ENCODE results near the gene NRGN.
"Not testable (repeated sequence)": the region's sequence is repeated elsewhere in the genome, so short reads cannot be mapped to it uniquely, and the experiment has no call there.

Gene NRGN

DNA sequence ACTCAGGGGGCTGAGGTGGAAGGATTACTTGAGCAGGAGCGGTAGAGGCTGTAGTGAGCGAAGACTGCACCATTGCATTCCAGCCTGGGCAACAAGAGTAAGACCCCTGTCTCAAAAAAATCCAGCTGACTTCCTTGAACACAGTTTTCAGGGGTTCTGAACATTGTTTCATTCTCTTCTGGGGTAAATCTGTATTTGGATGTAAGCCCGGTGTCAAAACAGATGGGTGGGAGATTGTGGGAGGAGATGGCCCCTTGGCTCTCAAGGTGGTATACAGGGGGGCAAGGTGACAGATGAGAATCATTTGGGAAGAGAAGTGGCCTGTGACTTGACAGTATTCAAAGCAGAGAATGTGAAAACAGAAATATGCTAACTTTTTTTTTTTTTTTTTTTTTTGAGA is 17.6 kb downstream of the NRGN start:
- DNase-seq (ENCODE audit: low read depth, low spot score): no peak

DNA sequence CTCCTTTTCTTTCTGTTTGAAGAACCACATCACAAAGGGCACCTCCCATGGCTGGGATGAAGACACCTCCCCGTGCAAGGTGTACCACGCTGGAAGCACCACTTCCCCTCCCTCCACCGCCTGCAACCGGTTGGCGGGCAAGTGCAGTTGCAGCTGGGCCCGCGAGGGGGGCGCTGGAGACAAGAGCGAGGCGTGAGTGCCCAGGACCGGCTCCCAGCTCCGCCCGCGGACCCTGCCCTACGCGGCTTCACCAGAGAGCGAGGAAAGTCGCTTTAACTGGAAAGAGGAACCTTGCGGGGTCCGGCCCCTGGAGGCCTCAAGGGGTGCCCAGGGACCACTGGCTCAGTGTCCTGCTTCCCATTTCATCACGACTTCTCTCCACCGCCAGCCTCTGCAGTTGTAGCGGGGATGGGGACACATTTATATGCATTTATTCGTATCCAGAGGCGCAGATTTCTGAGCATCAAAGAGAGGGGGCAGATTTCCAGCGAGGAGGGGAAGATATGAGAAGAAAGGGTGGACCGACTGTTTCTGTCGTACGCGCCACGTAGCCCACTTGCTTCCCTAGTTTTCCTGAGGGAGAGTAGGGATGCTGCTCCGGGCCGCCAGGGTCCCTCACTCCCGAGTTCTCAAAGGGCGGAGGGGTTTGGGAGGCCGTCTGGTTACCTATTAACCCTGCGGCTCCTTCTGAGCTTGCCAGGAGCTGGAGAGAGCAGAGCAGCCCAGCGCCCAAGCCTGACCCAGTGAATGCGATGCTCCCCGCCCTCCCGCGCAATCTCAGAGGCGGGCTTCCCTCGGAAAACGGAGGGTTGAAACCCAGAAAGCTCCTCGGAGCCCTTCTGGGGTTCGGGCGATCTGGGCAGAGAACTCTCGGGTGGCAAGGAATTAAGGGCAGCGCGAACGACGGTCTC is 18.9 kb downstream of the NRGN start:
- DNase-seq (ENCODE audit: low read depth, low spot score): no peak

DNA sequence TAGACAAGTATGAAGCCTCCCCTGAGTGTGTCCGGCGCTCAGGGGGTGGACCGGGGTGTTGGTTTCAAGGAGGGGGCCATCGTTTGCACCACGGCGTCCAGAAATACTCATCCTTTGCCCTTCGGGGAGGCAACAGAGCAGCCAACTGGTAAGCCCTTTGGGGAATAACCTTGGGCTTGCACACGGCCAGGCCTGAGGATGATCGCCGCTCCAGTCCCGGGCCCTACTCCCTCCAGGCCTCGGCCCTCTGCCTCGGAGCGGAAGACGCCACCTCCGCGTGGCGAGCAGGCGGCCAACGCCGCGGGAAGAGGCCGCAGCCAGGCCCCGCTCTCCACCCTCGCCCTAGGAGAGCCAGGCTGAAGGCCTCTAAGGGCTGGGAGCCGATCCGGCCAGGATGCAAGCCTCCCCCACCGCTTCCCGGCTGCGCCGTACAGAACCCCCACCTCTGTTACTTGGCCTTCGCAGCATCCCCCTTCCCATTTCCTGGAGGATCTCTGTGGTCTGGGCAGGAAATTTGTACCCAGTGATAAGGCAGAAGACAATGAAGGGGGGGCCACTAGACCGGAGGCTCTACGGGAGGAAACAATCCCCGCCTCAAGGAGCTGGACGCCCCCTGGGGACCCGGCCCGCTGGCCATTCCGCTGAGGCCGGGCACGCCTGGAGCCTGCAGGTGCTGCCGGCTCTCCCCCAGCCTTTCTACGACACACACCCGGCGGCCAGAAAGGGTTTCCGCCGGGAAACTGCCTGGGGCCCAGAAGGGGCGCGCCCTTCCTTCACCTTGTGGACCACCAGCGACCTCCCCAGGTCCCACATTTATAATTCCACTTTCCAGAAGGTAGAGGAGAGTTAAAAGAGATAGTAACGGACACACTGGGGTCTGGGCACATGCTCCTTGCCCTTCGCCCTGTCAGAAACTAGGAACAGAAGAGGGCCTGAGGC is 19.8 kb downstream of the NRGN start:
- no peak for DNase-seq (ENCODE audit: low read depth, low spot score)

DNA sequence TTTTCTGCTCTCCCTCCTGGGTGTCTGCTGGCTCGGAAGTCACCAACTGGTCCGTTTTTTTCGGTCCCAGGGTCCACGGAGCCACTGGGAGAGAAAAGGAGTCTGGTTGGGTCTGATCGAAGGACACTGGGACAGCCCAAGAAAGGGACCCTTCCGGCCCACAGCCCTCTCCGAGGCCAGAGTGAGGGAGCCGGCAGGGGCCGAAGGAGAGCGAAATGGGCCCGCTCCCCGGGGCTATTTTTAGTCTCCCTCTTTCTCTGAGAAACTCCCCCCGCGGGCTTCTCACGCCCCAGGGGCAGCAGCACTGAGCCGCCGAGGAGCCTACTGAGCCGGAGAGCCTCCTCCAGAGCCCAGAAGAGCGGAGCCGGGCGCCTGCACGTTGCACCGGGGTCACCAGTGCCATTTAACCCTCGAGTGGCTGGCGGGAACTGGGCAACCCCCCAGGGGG is 20.5 kb downstream of the NRGN start:
- DNase-seq (ENCODE audit: low read depth, low spot score): no peak

DNA sequence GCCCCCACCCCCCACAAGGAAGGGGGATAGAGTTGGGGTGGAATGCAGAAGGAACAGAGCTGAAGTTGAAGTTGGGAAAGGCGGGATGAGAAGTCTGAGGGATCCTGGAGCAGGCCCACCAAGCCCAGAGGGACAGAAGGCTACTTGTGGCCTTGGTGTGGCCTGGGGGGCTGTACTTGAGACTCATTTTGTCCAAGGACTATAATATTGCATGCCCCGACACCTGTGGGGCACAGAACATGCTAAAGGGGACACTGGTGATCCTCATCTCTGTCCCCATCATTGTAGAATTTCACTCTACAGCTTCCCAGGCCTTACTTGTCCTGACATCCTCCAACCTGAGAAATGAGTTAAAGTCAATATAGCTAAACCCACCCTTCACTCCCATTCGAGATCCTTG is 21.1 kb downstream of the NRGN start:
- no peak for DNase-seq (ENCODE audit: low read depth, low spot score)

DNA sequence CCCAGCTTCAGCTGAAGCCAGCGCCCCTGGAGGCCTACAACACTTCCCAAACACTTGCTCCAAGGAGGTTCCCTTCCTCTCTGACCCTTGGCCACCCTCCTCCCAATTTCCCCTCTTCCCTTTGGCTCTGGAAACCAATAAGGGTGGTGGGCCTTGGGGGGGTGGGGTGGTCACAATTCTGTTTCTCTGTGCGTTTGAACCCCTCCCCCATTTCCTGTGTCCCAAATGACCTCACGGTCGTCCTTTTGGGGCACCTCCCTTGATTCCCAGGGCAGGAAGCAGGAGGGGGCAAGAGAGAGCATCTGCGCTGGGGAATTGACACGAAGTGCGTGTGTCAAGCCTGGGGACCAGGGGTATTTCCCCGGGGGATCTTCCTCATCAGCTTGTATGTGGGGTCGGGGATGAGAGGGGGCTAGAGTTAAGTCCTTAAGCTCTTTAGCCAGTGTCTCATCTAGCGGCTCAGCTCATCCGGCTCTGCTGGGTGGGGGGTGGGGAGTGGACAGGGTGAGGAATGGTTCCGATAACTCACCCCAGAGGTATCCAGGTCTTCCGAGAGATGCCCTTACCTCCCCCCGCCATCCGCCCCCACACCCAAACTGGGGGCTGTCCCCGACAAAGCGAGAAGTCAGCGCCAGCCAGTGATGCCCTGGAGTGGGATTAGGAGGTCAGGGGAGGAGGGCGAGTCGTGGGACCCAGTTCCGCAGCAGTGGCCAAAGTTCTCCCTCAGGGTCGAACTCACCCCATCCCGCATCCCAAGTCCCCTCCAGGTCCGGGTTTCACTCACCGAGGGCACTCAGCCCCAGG is 21.8 kb downstream of the NRGN start:
- no peak for DNase-seq (ENCODE audit: low read depth, low spot score)

DNA sequence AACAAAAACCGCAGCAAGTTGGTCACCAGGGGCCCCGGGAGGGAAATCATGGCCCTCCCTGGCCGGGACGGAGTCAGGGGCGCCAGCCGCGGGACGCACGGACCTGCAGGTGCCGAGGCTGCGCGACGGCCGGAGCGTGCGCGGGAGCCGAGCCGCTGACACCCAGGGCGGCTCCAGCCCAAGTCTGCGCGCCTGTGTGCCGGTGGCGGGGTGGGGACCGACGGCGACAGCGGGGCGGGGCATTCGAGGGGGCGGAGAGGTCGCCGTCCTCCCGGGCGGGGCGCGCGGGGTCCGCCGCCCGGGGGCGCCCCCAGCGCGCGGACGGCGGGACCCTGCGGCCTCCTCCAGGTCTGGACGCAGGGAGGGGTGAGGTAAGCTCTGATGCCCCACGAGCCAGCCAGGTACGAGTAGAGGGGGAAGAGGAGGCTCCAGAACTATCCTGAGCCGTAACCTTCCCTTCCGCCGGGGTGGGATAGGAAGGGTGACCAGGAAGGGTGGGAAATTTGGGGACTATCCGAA is 22.4 kb downstream of the NRGN start, which contains the start of gene ESAM:
Gene ESAM (minus strand): TSS at position 186 of the 519 bp plus-strand sequence. CDS start 136 bp downstream, at position 50.
- no peak for DNase-seq (ENCODE audit: low read depth, low spot score)

DNA sequence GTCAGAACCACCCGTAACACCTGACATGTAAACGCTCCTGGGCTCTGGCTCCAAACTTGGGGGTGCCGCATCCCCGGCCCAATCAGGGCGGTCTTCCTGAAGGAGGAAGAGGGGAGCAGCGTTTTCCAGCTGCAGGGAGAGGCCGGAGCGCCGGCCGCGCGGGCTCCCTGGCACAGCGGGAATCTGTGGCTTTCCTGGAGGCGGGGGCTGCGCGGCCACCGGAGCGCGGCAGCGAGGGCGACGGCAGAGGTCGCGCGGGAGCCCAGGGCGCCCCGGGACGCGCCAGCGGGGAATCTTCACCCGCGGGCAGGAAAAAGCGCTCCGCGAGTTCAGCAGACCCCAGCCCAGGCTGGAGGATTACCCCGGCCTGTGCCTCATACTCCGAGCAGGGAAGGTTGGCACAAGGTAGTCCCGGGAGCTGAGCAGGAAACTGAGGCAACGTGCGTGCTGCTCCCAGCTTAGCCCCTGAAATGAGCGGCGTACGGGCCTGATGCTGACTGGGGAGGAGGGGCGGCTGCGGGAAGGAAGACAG is 22.9 kb downstream of the NRGN start:
- DNase-seq (ENCODE audit: low read depth, low spot score): no peak

DNA sequence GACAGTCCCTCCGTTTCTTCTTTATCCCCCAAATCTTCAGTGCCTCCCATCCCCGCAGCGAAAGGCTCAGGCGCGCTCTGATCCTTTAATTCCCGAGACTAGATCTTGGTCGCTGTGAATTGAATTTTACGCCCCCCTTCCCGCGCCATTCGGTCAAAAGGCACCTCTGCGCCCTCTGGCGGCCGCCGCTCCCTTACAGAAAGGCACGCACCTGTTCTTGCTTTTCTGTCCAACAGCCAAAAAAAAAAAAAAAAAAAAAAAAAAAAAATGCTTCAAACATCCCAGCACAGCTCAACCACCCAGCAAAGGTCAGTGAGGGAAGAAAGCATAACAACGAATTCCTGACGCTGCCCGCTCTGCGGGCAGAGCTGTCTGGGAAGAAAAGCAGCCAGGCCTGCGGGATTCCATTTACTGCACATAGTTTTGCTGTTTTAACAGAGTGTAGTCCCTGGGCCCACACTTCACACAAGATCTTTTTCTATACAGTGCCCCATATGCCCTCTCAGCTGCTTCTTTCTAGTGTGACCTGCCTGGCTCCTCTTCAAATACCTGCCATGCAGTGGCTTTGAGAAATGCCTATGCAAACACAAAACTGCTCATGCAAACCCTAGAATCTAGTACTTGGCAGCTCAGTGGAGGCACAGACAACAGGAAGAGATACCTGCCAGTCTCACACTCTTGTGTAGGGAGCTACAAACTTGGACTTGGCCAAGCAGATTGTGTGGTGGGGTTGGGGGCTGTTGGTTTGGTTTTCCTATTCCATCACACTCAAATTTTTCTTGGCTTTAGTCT is 23.6 kb downstream of the NRGN start:
- DNase-seq (ENCODE audit: low read depth, low spot score): peak; percentile 71

DNA sequence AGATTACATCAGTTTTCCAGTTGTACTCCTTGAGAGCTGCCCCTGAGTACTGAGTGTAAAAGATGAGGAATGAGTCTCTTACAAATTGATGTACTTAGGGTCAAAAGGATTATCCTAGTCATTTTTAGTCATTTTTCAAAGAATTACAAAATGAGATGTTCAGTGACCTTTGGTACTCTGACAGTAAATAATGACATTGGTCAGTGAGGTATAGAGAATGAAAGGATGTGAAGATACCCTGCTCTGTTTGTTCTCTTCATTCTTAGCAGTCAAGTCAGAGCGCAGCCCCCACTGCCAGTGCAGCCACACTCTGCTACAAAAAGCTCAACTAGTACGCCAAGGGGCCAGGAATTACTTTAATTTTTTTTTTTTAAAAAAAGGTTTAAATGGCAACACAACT is 26.4 kb downstream of the NRGN start:
- no peak for DNase-seq (ENCODE audit: low read depth, low spot score)

DNA sequence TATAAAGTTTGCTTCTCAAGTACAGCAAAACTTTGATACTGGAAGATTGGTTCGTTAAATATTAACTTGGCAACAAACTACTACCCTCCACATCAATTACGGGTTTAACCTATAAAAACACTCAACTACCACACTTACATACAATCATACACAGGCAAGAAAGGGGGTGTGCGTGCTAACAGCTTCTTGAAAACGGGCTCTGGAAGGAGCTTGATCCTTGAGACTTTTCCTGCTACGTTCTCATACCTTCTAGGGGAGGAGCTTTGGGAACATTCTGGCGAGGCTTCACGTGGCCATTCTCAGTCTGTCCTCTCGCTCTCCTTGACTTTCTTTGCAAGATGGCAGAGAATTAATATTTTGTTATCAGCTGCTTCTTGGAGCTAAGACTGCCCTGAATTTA is 29.2 kb downstream of the NRGN start:
- DNase-seq (ENCODE audit: low read depth, low spot score): no peak

DNA sequence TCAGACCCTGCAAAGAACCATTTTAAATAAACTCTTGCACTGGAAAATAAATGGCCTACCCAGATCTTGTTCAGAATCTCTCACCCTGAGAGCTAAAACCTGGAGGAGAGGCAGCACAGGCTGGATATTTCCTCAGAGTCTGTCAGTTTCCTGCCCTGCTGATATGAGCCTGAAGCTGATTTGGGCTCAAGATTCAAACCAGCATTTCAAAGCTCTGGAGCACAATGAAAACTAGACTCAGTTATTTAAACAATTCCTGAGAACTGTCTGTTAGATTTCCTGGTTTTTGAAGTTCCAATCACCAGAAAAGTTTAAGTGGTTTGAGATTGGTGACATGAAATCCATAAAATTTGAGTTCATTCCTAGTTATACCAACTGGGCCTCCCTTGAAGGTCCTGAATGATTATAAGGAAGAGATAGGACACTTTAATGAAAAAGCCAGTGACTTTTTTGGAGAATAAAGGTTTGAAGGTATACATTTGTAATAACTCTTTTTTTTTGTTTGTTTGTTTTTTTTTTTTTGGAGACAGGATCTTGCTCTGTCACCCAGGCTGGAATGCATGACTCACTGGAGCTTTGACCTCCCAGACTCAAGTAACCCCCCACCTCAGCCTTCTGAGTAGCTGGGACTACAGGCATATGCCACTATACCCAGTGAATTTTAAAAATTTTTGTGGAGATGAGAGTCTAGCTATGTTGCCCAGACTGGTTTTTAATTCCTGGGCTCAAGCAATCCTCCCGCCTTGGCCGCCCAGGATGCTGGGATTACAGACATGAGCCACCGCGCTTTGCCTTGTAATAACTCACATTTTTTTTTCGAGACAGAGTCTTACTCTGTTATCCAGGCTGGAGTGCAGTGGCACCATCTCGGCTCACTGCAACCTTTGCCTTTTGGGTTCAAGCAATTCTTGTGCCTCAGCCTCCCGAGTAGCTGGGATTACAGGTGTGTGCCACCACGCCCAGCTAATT is 30.3 kb downstream of the NRGN start:
- DNase-seq (ENCODE audit: low read depth, low spot score): no peak

DNA sequence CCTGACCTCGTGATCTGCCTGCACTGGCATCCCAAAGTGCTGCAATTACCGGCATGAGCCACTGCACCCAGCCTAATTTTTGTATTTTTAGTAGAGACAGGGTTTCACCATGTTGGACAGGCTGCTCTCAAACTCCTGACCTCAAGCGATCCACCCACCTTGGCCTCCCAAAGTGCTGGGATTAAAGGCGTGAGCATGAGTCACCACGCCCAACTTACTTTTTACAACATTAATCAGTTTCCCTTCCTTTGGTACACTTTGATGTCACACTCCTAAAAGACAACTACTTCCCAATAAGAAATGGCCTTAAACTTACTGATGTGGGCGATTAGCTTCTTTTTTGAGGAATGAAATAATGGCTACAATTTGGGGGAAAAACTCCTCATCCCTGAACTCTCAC is 31.2 kb downstream of the NRGN start:
- not testable (repeated sequence) for DNase-seq (ENCODE audit: low read depth, low spot score)

DNA sequence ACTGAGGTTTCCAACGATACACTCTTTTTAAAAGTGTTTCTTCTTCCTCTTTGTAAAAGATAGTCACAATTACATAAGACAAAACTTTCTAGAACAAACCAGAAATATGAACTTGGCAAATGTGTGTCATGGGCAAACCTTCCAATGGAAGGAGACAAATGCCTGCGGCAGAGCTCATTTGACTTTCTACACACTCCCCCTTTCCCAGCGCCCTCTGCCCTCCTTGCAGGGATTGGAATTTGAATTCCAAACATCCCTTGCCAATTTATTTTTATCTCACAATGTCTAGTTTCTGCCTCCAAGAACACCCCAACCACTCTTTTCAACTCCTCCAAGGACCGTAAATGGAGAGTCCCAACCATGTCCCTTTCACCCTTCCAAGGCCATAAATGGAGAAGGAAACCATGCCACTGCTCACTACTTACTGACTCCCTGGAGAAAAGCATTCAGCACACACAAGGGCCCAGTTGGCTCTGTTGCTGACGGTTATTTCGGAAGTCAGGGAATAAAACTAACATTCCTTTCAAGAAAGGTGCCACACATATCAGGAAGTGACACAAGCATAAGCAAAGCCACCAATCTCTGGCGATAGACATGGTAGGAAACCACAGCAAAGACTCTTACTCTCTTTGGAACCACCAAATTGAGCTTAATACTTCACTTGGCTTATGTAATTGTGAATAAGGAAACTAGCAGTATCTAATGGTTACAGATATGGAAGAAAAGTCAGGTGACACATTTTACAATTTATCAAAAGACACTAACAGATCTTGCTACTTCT is 37.3 kb downstream of the NRGN start:
- no peak for DNase-seq (ENCODE audit: low read depth, low spot score)

DNA sequence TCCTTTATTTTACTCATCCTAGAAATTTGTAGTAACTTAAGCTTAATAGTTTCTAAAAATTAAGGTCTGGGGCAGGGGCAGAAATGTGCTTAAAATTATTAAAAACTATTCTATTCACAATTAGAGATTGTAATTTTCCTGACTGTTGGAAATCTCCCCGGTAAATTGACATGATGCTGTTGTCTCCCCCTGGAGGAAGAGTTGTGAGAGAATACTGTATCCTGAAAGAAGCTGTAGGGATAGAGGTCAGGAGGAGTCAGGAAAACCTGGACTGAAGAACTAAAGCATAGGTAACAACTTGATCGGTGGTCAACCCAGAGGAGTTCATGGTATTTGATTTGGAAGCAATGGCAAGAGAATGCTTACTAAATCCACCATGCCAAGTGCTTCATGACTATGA is 38.5 kb downstream of the NRGN start:
- no peak for DNase-seq (ENCODE audit: low read depth, low spot score)

DNA sequence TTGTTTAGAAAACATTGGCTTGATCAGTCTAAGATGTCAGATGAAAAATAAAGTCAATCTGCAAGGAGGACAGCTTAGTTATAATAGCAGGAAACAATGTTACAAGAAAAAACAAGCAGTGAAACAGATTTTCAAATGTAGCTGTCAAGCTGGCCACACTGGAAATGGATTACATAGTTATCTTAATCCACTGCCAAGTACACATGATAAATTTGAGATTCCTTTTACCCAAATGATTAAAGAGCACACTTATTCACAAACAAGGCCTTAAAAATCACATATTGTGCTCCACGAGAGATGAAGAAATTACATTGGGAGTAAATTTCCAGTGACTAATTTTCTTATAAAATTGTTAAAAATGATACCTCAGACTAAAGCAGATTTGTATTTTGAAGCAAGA is 39.8 kb downstream of the NRGN start:
- DNase-seq (ENCODE audit: low read depth, low spot score): no peak

DNA sequence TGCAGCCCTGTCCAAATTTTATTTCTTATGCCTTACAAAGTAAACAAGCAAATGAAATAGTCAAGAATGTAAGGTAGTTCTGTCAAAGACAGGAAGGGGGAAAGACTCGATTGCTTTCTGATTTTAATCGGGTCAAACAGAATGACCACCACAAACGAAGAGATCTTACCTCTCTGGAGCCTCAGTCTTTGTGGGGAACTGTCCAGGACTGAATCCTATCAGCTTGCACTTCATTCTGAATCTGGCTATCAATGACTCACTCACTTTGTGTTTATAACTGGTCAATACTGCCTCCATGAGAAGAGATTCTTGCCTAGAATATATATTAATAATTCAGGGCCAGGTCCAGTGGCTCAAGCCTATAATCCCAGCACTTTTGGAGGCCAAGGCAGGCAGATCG is 43.3 kb downstream of the NRGN start:
- DNase-seq (ENCODE audit: low read depth, low spot score): no peak

DNA sequence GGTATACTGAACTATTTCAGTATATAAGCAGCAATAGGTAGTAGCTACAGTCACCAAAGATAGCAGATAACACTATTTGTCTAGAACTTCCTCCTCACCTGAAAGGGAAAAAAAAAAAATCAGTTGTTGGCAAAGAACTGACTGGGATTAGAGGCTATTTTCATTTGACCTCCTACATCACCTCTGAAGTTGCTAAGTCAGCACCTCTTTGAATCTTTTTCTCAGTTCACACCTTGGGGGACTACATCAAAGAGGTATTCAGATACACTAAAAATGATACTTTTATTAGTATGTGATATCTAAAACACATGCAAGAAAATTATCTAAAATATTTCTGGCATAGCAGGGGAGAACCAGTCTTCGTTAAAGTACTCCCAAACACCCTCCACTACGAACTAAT is 44.3 kb downstream of the NRGN start:
- DNase-seq (ENCODE audit: low read depth, low spot score): no peak
